RPMI8226 (cell line): ENCODE results near the gene RFK.
"Not testable (repeated sequence)": the region's sequence is repeated elsewhere in the genome, so short reads cannot be mapped to it uniquely, and the experiment has no call there.

Experiments used
- DNase-seq: peaks from one replicate; pipeline ENCODE4 v3.0.0-alpha.2; 2015

RFK gene

DNA sequence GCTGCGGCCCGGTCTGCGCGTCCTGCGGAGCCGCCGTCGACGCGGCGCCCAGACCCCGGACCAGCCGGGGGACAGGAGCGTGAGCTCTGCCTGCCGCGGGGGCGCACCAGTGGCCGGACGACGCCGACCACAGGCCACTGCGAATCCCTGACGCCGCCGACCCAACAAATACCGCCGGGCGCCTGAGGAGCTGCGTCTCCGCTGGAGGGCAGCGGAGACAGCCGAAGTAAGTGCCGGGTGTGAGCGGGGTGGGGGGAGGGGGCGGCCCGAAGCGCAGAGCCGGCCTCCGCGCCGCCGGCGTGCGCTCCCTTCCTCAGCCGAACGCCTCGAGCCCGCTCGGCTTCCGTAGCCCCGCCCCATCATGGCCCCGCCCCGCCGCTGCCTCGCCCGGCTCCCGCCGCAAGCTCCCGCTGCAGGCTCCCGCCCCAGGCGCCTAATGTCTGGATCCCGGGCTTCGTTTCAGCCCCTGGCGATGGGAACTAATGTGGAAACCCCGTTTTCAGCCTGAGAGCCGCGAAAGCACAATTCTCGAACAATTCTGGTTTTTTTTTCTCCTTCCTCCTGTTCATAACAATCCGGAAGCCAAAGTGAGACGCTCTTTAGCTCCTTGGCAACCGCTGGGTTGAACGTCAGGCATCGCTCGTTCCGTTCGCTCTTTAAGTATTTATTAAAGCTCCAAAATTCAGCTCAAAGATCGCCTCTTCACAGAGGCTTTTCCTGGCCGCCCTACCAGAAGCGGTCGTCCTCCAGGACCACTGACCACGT lies at the start of gene RFK:
Gene RFK (minus strand): TSS at position 232 of the 765 bp plus-strand sequence. CDS start 255 bp downstream, outside the sequence.
- DNase-seq = peak; percentile 89

DNA sequence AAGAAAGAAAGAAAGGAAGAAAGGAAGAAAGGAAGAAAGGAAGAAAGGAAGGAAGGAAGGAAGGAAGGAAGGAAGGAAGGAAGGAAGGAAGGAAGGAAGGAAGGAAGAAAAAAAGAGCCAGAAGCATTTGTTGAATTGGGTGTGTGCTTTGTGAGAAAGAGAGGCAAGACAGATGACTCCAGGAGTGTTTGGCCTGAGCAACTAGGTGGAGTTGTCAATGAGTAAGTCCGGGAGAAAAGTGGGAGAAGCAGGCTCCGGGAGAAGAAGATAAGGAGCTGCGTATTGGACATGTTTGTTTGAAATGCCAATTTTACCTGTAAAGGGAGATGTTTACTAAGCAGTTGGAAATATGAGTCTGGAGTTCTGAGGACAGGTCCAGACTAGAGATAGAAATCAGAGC lies 49.7 kb upstream of the RFK start:
- DNase-seq = no peak

DNA sequence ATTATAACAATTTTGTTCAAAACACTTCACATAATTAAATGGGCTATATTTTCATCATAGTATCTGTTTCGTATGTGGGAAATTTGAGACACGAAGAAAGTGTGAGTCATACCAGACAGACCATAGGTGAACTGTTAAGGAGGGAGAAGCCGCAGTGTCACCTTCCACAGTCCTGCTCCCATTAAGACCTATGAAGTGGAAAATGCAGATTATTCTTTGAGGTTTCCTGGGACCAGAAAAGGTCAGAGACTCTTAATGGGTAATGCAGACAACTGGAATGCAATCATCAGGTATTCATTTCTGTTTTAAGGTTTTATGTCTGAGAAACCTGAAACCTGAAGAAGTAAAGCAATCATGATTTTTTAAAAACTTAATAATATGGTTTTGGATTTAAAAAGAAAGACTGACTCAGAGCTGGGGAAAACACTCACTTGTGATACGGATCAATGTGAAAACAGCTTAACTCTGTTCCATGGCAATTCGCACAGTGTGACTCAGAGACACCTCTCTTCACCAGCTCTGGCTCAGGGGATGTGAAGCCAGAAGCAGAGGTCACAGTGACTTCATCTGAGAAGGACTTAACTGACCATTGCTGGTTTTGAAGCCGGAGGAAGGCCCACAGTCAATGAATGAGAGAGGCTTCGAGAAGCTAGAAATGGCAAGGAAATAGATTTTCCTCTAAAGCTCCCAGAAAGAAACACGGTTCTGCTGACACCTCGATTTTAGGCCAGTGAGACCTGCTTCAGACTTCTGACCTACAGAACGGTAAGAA lies 47.5 kb upstream of the RFK start:
- no peak for DNase-seq

DNA sequence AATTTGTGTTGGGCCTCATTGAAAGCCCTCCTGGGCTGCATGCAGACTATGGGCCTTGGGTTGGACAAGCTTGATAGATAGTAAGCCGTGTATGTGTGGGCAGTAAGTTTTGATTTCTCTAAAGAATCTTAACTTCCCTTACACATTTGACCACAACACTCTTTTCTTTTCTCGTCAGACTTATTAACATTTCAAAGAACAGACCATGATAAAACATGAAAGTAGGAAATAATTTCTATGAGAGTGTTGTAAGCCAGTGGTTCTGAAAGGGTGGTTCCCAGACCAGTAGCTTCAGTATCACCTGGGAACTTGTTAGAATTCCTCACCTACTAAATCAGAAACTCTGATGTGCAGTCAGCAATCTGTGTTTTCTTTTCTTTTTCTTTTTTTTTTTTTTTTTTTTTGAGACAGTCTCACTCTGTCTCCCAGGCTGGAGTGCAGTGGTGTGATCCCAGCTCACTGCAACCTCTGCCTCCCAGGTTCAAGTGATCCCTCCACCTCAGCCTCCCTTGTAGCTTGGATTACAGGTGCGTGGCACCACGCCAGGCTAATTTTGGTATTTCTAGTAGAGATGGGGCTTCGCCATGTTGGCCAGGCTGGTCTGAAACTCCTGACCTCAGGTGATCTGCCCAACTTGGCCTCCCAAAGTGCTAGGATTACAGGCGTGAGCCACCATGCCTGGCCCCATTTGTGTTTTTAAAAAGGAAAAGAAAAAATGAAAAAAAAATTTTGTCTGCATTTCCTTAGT lies 44.8 kb upstream of the RFK start:
- no peak for DNase-seq

DNA sequence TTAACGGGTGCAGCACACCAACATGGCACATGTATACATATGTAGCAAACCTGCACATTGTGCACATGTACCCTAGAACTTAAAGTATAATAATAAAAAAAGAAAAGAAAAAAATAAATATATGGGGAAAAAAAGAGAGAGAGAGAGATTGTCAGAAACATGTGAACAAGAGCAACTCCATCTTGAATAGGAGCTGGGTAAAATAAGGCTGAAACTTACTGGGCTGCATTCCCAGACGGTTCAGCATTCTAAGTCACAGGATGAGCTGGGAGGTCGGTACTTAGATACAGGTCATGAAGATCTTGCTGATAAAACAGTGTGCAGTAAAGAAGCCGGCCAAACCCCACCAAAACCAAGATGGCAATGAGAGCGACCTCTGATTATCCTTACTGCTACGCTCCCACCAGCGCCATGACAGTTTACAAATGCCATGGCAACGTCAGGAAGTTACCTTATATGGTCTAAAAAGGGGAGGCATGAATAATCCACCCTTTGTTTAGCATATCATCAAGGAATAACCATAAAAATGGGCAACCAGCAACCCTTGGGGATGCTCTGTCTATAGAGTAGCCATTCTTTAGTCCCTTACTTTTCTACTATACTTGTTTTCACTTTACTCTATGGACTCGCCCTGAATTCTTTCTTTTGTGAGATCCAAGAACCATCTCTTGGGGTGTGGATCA lies 42.9 kb upstream of the RFK start:
- not testable (repeated sequence) for DNase-seq

DNA sequence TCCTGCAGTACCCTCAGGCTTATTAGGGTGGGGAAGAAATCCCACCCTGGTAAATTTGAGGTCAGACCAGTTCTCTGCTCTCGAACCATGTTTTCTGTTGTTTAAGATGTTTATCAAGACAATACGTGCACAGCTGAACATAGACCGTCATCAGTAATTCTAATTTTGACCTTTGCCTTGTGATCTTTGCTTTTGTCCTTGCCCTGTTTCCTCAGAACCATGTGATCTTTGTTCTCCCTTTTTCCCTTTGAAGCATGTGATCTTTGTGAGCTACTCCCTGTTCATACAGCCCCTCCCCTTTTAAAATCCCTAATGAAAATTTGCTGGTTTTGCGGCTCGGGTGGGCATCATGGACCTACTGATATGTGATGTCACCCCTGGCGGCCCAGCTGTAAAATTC lies 40.7 kb upstream of the RFK start:
- DNase-seq = not testable (repeated sequence)

DNA sequence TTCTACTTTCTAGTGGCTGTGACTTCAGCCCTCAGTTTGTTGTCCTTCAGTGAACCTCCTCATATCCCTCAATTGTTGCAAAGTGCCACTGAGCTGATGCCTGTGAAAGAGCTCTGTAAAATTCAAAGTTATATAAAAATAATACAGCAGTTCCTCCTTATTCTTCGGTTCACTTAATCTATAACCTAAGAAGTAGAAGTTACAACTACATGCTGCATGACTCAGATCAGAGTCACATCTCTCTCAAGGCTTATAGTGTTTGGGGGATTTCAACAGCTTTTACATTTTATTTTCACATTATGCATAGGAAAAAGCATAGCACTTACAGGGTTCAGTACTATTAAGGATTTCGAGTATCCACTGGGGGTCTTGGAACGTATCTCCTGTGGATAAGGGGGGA lies 39.6 kb upstream of the RFK start:
- DNase-seq = no peak

DNA sequence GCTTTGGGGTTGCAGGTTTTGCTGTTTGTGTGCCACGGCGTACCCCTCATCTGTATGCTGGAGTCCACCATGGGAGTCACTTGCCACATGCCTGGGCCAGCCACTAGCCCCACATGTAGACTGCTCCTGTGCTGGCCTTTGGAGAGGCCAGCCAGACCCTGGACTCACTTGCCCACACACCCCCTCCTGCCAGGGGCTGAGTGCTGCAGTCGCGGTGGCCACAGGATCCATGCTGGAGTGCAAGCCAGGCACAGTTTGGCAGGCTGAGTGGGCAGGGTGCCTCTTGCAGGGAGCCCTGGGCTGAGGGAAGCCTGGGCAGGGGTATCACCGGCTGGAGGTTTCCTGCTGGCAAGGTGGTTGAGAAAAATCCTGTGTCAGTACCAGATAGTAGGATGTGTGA lies 39.2 kb upstream of the RFK start:
- DNase-seq = no peak

DNA sequence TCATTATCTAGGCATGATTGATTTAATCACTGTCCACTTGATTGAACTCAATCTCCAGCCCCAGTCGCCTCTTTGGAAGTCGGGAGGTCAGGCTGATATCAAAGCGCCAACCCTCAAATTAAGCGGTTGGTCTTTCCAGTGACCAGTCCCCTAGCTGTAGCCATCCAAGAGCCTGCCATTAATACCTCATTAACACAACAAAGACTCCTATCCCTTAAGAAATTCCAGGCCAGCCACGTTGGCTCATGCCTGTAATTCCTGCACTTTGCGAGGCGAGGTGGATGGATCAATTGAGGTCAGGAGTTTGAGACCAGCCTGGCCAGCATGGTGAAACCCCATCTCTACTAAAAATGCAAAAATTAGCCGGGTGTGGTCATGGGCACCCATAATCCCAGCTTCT lies 37.4 kb upstream of the RFK start:
- no peak for DNase-seq

DNA sequence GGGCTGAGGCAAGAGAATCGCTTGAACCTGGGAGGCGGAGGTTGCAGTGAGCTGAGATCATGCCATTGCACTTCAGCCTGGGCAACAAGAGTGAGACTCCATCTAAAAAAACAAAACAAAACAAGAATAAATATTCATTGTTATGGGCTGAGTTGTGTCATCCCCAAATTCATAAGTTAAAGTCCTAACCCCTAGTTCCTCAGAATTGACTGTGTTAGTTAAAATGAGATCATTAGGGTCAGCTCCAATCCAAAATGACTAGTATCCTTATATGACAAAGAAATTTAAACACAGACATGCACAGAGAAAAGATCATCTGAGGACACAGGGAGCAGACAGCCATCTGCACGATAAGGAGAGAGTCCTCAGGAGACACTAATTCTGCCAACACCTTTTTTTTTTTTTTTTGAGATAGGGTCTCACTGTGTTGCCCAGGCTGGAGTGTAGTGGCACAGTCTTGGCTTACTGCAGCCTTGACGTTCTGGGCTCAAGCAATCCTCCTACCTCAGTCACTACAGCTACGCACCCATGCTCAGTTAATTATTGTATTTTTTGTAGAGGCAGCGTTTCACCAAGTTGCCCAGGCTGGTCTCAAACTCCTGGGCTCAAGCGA lies 32.7 kb upstream of the RFK start:
- DNase-seq = no peak

DNA sequence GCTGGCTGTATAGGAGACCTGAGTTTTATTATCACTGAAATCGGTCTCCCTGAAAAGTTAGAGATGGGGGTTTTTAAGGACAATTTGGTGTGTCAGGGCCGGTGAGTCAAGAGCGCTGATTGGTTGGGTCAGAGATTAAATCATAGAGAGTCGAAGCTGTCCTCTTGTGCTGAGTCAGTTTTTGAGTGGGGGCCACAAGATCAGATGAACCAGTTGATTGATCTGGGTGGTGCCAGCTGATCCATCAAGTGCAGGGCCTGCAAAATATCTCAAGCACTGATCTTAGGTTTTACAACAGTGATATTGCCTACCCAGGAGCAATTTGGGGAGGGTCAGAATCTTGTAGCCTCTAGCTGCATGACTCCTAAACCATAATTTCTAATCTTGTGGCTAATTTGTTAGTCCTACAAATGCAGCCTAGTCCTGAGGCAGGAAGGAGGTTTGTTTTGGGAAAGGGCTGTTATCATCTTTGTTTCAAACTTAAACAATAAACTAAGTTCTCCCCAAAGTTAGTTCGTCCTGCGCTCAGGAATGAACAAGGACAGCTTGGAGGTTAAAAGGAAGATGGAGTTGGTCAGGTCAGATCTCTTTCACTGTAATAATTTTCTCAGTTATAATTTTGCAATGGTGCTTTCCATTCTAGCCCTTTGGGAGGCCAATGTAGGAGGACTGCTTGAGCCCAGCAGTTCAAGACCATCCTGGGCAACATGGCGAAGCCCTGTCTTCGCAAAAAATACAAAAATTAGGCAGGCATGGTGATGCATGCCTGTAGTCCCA lies 31.6 kb upstream of the RFK start:
- DNase-seq = no peak

DNA sequence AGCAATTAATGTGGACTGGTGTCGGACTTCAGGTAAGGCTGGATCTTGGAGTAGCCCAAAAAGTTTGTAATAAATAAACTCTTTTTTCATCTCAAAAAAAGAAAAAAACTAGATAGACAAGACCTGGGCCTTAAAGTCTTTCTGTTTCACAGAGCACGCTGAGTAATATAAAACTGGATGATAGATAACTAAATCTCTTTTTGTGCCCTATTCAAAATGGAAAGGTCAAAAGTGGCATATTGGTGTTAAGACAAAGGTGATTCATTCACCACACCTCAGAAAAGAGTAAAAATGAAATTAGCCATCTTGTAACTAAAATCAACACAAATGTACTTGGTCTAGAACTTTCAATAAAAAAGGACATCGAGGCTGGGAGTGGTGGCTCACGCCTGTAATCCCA lies 30.3 kb upstream of the RFK start:
- no peak for DNase-seq

DNA sequence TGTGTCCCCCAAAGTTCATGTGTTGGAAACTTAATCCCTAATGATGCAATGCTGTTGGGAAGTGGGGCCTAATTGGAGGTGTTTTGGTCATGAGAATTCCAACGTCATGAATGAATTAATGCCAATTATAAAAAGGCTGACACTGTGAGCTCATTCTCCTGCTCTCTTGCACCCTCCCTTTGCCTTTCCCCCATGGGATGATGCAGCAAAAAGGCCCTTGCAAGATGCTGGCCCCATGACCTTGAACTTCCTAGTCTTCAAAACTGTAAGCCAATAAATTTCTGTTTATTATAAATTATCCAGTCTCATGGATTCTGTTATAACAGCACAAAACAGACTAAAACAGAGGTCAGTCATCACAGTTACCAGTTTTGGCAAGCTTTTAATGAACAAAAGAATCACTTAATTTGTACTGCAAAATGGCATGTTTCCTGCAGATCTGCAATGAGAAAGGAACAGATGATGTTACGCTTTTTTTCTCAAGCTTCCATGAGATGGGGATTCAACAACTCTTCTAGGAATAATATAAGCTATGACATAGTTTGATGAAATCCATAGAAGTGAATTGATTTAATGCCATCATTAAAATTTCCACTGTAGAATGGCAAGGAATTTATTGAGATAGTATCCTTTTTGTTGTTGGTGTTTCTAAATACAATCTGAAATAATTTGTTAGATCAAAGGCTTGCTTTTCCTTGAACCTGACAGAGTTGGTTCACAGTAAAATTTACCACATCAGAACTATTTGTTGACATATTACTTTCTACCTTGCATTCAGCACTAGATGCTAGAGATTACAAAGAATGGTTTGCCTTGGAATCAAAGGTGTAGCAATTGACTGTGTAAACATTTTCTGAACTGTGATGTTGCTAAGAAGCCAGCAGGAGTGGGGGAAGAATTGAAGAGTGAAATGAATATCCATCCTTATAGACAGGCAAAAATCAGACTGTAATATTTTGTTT lies 29.3 kb upstream of the RFK start:
- no peak for DNase-seq

DNA sequence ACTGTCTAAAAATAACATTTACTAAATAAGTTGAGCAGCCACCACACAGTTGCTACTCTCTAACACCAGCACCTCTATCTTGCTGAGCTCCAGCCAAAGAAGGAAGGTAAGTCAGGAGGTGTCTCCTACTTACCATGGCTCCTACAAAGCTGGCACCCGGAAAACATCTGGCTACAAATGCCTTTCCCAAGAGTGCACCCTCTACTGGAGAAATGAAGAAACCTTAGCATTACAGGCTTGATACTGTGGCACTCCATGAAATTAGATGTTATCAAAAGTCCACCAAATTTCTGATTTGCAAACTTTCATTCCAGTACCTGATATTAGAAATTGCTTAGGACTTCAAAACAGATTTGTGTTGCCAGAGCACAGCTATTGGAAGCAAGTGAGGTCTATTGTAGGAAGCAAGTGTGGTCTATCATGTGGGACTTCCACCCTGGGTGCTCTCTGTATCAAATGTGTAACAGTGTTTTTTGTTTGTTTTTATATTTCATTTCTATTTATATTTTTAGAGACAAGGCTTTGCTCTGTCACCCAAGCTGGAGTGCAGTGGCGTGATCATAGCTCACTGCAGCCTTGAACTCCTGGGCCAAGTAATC lies 25.7 kb upstream of the RFK start:
- DNase-seq = peak; percentile 19

DNA sequence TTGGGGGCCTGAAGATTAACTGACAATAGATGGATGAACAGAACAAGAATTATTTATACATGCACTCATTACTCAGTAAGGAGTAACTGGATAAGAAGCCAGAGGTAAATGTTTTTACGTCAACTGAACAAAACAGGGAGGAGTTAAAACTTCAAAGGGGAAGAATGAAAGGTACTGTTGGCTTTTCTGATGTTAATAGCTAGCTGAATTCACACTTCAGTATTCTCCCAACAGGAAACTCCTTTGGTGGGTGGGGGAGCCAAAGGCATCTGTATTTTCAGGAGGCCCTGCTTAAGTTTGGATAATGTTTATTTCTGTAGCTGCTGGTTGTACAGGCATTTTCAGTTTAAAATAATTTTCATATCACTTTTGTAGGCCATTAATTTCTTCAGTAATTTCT lies 23.2 kb upstream of the RFK start:
- DNase-seq = no peak

DNA sequence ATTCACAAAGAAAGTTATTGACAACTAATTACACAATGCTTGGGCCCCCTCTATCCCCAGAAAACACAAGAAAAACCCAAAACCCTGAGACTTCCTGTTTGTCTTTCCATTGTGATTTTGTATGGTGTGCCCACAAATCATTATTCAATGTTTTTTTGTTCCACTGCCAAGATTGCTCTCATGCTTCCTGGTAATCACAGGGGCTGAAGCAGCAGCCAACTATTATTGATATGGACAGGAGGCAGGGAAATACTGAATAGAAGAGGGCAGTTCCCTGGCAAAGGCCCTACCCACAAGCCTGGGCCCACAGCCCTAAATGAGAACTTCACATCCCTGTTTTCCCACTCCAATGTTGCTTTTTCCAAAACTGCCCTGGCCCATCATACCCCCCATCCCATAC lies 21.5 kb upstream of the RFK start:
- DNase-seq = no peak

DNA sequence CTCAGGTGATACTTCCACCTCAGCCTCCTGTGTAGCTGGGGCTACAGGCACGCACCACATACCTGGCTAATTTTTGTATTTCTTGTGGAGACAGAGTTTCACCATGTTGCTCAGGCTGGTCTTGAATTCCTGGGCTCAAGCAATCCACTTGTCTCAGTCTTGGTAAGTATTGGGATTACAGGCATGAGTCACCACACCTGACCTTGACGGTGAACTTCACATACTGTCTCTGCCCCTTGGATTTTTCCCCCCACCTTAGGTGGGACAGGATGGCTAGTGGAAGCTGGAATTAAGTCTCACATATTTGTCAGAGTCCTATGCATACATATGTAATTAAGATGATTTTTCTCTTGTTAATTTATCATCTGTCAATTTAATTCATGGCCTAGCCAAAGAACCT lies 20.9 kb upstream of the RFK start:
- no peak for DNase-seq

DNA sequence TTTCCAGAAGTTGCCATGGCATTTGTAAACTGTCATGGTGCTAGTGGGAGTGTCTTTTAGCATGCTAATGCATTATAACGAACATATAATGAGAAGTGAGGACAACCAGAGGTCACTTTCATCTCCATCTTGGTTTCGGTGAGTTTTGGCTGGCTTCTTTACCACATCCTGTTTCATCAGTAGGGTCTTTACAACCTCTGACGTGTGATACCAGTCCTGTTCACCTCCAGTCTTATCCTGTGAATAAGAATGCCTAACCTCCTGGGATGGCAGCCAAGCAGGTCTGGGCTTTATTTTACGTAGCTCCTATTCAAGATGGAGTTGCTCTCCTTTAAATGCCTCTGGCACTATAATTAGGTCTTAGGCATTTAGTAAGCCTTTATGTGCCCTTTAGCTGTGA lies 20.4 kb upstream of the RFK start:
- peak; percentile 45 for DNase-seq

DNA sequence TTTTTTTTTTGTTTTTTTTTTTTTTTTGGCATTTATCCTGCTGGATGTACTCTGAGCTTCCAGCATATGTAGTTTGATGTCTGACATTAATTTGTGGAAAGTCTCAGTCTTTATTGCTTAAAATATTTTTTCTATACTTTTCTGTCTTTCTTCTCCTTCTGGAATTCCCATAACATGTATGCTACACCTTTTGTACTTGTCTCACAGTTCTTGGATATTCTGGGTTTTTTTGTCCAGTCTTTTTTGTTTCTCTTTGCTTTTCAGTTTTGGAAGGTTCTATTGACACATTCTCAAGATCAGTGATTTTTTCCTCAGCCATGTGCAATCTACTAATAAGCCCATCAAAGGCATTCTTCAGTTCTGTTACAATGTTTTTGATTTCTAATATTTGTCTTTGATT lies 19.4 kb upstream of the RFK start:
- no peak for DNase-seq

DNA sequence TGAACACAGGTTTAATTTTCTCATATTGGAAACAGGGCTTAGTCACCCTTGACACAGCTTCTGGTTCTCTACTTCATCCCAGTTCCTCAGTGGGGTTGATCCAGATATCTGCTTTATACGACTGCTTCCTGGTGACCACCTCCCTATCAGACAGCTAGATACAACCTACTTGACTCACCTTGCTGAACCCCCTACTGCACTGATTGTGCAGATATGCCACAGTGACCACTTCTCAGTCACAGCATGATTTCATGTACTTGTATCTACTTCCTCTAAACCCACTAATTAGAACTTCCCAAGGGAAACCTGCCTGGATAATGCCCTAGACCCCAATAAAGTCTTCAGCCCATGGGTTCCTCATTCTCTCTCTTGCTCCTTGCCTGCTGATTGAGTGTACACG lies 18.4 kb upstream of the RFK start:
- no peak for DNase-seq
